GM18909 (cell line): Measurements from ENCODE around the gene HPSE.

Source experiments
- ATAC-seq: cut with Tn5 transposase; IDR thresholded peaks from one replicate; pipeline ENCODE4 v1.9.1; 2021; ENCODE audit warnings: mild to moderate bottlenecking; ENCODE audit not compliant: unreplicated experiment, poor library complexity

The HPSE gene

DNA sequence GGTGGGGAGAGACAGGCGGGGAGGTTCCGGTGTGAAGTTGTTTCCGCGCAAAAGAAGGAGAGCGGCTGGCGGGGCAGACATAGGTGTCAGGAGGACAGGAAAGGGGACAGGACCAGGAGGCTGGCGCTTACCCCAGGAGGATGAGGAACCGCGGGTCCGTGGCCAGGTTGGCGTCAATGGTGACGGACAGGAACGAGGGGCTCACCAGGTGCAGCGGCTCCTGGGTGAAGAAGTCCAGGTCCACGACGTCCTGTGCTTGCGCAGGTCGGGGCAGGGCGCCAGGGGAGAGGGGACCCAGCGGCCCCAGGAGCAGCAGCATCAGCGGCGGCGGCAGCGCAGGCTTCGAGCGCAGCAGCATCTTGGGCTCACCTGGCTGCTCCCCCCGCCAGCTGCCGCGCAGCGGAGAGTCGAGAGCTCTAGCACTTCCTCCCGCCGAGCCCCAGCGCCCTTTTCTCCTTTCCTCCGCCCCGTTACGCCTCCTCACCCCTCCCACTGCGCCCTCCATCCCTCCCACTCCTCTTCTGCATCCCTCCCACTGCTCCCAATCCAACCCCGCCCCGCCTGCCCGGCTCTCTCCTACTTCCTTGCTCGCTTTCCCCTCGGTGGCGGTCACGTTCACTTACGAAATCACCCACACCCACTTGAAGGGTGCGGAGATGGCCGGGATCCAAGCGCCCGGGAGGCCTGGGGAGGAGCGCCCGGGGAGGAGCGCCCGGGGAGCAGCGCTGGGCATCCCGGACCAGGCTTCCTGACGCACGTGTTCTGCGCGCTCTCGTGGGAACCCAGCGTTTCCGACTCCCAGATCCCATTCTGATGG, at the start of gene HPSE:
TSS of gene HPSE (minus strand) at position 424 of the 817 bp plus-strand sequence. CDS start at position 358, 66 bp downstream.
- ATAC-seq, result peak; percentile 83

DNA sequence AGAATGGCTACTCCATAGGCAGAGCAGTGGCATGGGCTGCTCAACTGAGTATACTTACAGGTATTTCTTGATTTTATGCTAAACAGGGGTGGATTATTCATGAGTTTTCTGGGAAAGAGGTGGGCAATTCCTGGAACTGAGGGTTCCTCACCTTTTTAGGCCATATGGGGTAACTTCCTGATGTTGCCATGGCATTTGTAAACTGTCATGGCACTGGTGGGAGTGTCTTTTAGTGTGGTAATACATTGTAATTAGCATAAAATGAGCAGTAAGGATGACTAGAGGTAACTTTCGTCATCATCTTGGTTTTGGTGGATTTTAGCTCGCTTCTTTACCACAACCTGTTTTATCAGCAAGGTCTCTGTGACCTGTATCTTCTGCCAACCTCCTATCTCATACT, 48.2 kb upstream of the HPSE start:
- ATAC-seq, result no peak

DNA sequence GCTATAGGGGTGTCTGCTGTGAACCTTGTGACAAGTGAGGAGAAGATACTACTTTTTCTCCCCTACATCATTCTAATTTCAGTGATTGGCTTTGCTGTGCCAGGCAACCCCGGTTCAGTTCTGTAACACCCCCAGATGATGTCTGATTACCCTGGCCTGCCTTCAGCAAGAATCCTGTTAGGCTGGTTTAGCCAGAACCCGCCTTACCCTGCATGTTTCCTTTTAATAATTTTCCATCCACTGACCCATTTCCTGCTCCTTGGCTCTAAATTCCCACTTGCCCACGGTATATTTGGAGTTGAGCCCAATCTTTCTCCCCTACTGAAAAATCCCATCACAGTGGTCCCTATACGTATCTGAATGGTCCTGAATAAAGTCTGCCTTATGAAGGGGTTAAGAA, 46.5 kb upstream of the HPSE start:
- no peak for ATAC-seq

DNA sequence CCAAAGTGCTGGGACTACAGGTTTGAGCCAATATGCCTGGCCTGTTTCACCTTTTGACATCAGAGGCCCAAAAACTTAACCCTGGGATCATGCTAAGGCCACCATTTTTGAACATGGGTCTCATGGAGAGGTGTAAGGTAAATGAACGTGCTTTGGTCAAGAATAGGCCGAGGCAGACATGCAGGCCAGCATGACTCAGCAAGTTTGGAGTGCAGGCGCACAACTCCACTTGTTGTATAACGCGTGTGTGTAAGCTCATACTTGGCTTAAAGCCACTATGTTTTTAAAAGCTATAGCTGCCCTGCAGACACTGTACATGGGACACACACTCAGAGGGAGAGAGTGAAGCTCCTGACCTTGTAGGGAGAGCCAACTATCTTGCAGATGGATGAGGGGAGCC, 43.8 kb upstream of the HPSE start:
- ATAC-seq, result no peak

DNA sequence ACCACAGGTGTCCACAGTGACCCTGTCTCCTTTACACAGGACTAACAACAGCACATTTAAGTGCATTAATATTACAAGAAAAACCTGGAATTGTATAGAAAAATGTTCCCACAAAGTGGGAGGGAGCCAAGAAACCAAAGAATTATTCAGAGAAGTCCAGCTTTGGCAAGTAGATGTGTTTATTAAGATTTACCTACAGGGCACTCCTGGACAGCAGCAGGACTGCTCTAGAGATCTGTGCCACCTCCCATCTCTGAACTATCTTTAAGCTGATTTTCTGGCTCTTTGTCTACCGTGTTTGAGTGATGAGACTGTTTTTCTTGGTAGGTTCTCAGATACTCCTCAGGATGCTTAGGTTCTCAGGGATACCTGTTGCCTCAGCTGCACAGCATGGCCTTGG, 38.3 kb upstream of the HPSE start:
- ATAC-seq, result no peak

DNA sequence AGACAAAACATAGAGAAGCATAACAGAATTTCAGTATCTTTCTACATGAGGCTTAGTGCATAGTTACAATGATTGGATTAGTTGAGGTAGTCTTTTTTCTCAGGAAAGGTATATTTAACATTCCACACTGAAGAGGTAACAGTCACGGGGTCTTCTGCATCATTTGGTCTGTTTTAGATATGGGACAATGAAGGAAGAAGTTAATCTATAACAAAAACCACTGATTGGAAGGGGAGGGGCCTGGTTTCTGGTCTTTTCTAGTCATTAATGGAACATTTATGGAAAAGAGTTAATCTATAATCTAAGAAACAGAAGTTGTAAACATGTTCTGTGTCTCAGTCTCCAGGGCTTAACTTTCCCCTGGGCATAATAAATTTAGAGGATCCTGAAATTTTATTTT, 37.3 kb upstream of the HPSE start:
- ATAC-seq, result no peak

DNA sequence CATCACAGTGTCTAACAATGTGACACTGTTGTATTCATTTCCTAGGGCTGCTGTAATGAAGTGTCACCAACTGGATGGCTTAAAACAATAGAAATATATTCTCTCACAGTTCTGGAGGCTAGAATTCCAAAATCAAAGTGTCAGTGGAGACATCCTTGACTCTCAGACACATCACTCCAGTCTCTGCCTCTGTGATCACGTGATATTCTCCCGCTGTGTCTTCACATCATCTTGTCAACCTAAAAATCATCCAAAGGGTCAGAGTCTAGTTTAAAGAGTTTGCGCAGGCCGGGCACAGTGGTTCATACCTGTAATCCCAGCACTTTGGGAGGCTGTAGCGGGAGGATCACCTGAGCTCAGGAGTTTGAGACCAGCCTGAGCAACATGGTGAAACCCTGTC, 36.6 kb upstream of the HPSE start:
- no peak for ATAC-seq

DNA sequence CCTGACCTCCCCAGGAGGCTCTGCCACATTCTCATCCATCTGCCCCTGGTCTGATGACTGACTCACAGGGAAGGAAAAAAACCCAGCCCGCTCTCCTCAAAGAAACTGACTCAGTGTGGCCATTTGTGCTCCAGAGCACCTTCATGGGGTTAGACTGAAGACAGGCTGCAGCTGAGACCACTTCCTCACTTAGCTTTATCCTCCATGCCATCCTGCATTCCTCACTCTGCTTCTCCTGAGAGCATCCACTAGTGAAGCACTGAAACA, 35.9 kb upstream of the HPSE start:
- no peak for ATAC-seq

DNA sequence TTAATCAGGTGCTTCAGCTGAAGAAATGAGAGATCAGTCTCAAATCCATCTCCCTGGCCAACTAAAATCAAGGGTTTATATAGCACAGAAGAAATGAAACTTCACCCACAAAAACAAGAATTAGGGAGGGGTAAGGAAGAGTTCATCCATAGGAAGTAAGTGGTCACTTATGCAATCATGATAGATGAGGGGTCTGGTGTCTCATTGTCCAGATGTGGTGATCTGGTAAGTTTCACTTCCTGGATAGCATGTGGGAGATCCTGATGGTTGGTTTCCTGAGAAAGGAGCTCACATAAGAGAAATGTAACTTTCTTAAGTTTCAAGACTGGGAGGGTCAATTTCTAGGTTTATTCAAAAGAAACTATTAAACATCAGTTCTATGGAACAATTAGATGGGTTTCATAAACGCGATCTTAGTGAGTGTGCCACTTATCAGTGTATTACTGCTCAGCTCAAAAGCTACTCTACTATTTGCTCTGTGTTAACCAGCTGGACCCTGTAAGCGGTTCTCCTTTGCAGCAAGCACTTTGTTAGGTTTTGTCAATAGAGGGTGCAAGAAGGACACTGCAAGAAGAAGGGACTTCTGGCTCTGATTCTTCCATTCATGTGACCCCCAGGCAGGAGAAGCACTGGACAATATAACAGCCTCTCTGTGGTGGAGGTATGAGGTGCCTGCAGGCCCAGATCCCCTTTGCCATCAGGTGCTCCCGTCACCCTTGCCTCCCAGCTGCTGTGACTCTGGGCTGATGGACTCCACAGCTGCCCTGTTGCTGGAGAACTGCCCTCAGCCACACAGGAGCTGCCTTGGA, 35.4 kb upstream of the HPSE start:
- no peak for ATAC-seq

DNA sequence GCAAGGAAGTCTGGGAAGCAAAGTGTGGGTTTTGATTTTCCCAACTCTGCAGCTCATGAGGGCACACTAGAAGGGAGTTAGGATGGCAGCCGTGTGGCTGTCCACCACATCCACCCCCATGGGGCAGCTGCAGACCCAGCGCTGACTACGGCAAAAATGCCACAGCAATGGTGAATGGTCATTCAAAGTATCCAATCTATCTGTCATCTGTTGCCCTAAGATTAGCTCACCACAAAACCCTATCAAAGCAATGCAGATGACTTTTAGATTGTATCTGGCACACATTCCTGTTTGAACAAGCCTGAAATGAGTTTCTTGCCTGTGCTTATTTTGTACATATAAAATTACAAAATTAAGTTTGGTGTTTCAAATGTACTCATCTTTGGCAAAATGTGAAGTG, 29.7 kb upstream of the HPSE start:
- ATAC-seq, result no peak

DNA sequence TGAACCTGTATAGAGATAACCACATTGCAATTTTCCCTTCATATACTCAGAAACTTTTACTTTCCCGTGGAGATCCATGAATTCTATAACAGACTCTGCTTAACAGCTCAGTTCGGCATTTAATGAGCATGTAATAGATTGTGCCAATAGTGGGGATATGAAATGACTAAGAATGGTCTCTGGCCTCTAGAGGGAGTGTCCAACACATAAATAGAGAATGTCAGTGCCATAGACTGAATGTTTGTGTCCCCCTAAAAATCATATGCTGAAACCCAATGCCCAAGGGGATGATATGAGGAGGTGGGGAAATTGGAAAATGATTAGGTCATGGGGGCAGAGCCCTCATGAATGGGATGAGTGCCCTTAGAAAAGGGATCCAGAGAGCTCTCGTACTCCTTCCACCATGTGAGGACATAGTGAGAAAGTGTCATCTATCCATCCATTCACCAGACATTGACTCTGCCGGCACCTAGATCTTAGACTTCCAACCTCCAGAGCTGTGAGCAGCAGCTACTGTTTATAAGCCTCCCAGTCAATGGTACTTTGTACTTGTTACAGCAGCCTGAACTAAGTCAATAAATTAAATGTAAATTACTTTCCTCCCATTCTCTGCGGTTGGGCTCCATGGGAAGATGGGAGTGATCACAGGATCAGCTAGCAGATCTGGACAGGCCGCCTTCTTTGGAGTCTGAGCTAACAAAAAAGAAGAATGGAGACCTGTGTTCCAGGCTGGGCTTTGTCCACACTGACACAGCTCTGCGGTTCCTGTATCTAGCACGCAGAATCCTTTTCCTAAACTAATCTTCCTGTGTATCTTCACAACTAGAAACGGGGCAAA, 28.1 kb upstream of the HPSE start:
- ATAC-seq, result peak; percentile 71

DNA sequence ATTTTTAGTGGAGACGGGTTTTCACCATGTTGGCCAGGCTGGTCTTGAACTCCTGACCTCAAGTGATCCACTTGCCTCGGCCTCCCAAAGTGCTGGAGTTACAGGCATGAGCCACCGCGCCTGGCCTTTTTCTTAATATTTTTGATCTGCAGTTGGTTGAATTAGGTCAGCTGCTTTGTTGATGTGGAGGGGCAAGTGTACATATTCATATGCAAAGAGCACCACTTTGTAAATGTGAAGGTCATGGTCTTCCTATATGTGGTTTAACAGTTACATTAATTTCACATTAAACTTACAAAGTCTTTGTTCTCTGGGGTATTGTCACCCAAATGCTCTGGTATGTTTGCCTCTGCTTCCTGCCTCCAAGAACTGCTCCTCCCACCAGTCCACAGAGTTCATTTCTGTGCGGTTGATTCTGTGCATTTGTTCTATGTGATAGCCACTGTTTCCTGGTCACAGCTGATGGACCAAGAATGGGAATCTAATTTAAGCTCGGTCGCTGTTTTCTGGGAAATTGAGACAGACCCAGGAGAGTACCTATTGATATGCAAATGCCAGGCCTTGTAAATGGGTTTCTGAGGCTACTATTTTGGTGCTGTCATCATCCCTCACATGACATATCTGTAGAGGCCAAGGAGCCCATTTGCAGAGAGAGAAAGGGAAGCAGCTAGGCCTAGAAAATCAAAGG, 26.9 kb upstream of the HPSE start:
- ATAC-seq, result no peak

DNA sequence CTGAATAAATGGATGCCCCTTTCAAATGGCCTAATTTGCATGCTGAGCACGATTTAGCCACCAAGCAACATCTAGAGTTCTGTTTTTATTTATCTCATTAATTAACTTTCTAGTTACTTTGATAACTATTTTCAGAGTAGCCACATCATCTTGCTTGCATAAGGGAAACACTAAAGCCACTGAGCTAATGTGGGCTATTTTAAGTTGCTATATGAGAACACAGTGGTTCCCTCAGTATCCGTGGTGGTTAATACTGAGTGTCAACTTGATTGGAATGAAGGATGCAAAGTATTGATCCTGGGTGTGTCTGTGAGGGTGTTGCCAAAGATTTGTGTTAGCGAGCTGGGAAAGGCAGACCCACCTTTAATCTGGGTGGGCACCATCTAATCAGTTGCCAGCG, 25.4 kb upstream of the HPSE start:
- no peak for ATAC-seq

DNA sequence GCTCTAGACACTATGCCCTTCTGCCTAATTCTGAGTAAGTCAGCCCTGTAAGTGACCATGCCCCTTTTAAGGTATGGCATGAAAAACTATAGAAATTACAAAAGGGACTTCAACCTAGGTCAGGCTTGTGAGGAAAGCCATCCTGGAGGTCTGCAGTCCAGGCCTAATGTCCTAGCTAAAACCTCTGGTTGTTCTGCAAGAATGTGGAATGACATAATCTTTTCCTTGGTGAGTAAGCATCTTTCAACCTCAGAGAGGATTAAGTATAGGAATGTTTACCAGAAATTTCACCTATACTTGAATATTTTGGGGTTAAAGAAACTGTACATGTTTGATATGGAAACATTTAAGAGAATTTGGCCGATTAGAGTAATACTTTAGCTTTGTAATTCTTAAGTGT, 23.8 kb upstream of the HPSE start:
- ATAC-seq, result no peak

DNA sequence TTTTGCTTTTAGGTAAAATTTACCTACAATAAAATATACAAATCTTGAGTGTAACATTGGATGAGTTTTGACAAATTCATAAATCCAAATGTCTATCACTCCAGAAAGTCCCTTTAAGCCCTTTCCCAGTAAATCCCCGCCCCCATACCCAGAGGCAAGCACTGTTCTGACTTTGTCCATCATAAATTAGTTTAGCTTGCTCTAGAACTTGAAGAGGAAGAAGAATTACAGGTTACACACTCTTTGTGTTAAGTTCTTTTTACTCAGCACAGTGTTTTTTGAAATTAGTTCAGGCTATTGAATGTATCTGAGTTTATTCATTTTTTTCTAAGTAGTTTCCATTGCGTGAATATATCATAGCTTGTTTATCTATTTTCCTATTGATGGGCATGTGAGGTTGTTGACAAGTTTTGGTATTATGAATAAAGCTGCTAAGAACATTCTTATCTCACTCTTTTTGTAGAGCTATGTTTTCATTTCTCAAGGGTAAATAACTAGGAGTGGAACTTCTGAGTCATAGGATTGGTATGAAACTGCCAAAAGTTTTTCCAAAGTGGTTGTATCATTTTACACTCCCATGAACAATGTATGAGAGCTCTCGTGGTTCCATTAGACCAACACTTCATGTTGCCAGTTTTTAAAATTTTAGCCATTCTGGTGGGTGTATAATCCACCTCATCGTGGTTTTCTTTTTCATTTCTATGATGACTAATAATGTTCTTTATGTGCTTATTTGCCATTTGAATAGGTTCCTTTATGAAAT, 22.4 kb upstream of the HPSE start:
- ATAC-seq, result peak; percentile 54

DNA sequence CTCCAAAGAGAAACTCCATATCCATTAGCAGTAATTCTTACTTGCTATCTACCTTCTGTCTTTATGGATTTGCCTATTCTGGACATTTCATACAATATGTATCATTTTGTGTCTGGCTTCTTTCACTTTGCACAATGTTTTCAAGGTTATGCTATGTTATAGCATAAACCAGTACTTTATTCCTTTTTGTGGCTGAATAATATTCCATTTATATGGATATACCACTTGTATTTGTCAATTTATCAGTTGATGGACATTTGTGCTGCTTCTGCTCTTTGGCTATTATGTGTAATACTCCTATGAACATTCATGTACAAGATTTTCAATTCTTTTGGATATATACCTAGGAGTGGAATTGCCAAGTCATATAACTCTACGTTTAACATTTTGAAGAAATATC, 18.9 kb upstream of the HPSE start:
- no peak for ATAC-seq

DNA sequence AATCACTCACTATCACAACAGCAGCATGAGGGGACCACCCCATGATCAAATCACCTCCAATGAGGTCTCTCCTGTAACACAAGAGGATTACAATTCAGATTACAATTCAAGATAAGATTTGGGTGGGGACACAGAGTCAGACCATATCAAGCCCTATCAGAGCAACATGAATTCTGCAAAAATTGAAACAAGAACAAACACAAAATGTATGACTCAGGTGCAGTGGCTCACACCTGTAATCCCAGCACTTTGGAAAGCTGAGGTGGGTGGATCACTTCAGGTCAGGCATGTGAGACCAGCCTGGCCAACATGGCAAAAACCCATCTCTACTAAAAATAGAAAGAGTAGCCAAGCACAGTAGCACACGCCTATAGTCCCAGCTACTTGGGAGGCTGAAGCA, 13.4 kb upstream of the HPSE start:
- ATAC-seq, result no peak

DNA sequence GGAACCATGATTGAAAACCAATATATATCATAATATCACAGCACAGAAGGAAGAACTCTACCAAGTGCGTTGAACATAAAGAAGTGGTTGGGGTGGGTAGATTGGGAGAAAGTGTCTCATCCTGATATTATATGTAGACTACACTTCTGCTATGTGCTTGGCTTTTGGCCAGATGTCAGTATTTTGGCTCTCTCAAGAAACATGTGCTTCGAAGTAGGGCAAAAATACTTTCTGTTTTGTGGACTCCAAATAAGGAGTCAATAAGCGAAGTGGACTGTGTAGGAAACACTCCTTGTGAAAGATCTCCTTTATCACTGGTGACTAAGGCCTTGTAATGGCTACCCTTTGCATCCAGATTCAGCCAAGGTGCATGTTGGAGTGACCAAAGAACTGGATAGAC, 7.8 kb upstream of the HPSE start:
- ATAC-seq, result no peak

DNA sequence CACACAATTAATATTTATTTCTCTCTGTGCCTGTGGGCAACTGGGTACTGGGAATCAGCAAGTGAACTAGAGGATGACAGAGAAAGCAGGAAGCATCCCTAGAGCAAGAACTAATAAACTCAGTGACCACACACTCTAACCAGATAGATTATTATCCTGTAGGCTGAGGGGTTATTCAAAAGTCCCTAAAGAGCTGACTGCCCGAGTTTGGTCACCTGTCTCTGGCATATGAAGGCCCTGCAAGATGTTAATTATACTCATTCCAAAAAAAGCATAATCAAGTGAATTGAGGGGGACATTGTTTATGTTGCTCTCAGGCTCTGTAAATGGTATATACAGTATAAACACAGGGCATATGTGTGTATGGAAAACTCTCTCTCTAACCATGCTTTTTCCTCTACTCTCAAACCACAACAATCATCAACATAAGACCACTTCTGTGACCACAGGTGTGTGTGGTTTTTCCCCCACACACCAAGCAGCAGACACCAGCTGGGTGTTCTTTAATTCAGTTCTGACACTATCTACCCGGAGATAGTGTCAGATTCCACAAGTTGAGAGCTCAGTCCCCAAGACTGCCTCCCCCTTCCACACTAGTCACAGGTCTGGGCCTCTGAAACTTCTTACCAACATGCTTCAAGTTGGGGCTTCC, 6.2 kb upstream of the HPSE start:
- ATAC-seq, result peak; percentile 72
